HG02623 (cell line): ENCODE data around the gene PTPRR.
A peak's percentile ranks its signal among the peaks of the same experiment; 100 is the strongest.

ENCODE experiments used
- ATAC-seq: cut with Tn5 transposase; IDR thresholded peaks from one replicate; pipeline ENCODE4 v1.9.1; 2021; ENCODE audit warnings: moderate library complexity; ENCODE audit not compliant: unreplicated experiment

The PTPRR gene

GRCh38 chr12:70609739-70610491 lies 310.6 kb downstream of the PTPRR start:
- no peak for ATAC-seq

- ATAC-seq = no peak
Observed at GRCh38 chr12:70609203-70609602, 311.3 kb downstream of the PTPRR start.

GRCh38 chr12:70608184-70608583 lies 312.4 kb downstream of the PTPRR start:
- ATAC-seq = no peak

GRCh38 chr12:70607107-70607506 lies 313.4 kb downstream of the PTPRR start:
- ATAC-seq = no peak

- ATAC-seq = no peak
Observed at GRCh38 chr12:70605976-70606375, 314.6 kb downstream of the PTPRR start.

GRCh38 chr12:70604662-70605061 lies 315.9 kb downstream of the PTPRR start:
- ATAC-seq = no peak

GRCh38 chr12:70603044-70603443 lies 317.5 kb downstream of the PTPRR start:
- ATAC-seq = no peak

- no peak for ATAC-seq
Observed at GRCh38 chr12:70598467-70599193, 321.9 kb downstream of the PTPRR start.

- no peak for ATAC-seq
Observed at GRCh38 chr12:70592664-70593063, 327.9 kb downstream of the PTPRR start.

GRCh38 chr12:70590549-70591226 lies 329.9 kb downstream of the PTPRR start:
- ATAC-seq = no peak

GRCh38 chr12:70590051-70590450 lies 330.5 kb downstream of the PTPRR start:
- ATAC-seq = peak; percentile 92
